Measurements from ENCODE around the gene SLC1A3.

The SLC1A3 gene

GRCh38 chr5:36661456-36662220 lies 55.2 kb downstream of the SLC1A3 start:
- Histone ChIP-seq H3K36me3 (replicated peaks) (no peaks in the 10 kb centered on the region), H3K27me3 (replicated peaks) (no peaks in the 10 kb centered on the region), H3K27ac (no peak overlapping the region), H3K4me3 (ENCODE audit: low read depth, low read length) (no peak overlapping the region)
- in situ Hi-C loops (cut with HindIII; ENCODE audit: low pct_ligation_motif_present, low sequenced_read_pairs): no loop called here
- DNase-seq: no peak
- TF ChIP-seq CTCF (IDR thresholded peaks at IDR 0.05; ENCODE audit: low read depth, low read length, missing control alignments): no peak

GRCh38 chr5:36662291-36662851 lies 56.0 kb downstream of the SLC1A3 start:
- Histone ChIP-seq H3K36me3 (replicated peaks) (no peaks in the 10 kb centered on the region), H3K27me3 (replicated peaks) (no peaks in the 10 kb centered on the region), H3K4me3 (ENCODE audit: low read depth, low read length) (no peak overlapping the region), H3K27ac (no peak overlapping the region)
- DNase-seq: no peak
- in situ Hi-C loops (cut with HindIII; ENCODE audit: low pct_ligation_motif_present, low sequenced_read_pairs): no loop called here
- TF ChIP-seq CTCF (IDR thresholded peaks at IDR 0.05; ENCODE audit: low read depth, low read length, missing control alignments): no peak

- in situ Hi-C loops (cut with HindIII; ENCODE audit: low pct_ligation_motif_present, low sequenced_read_pairs): no loop called here
Measured at GRCh38 chr5:36664766-36665165, 58.4 kb downstream of the SLC1A3 start.

GRCh38 chr5:36665628-36666027 lies 59.2 kb downstream of the SLC1A3 start:
- Histone ChIP-seq H3K36me3 (replicated peaks) (no peaks in the 10 kb centered on the region), H3K4me3 (ENCODE audit: low read depth, low read length) (no peak overlapping the region), H3K27me3 (replicated peaks) (no peaks in the 10 kb centered on the region), H3K27ac (no peak overlapping the region)
- in situ Hi-C loops (cut with HindIII; ENCODE audit: low pct_ligation_motif_present, low sequenced_read_pairs): no loop called here
- TF ChIP-seq CTCF (IDR thresholded peaks at IDR 0.05; ENCODE audit: low read depth, low read length, missing control alignments): no peak
- no peak for DNase-seq

More at GRCh38 chr5:36664766-36665165, 58.4 kb downstream of the SLC1A3 start:
- H3K27ac ChIP-seq: no peak overlapping the region
- TF ChIP-seq CTCF (IDR thresholded peaks at IDR 0.05; ENCODE audit: low read depth, low read length, missing control alignments): no peak
- no peak overlapping the region for H3K4me3 ChIP-seq (ENCODE audit: low read depth, low read length)
- no peaks in the 10 kb centered on the region for H3K36me3 ChIP-seq (replicated peaks)
- no peak for DNase-seq
- H3K27me3 ChIP-seq (replicated peaks): no peaks in the 10 kb centered on the region

GRCh38 chr5:36666274-36666673 lies 59.9 kb downstream of the SLC1A3 start:
- Histone ChIP-seq H3K4me3 (ENCODE audit: low read depth, low read length) (no peak overlapping the region), H3K27ac (no peak overlapping the region), H3K27me3 (replicated peaks) (no peaks in the 10 kb centered on the region), H3K36me3 (replicated peaks) (no peaks in the 10 kb centered on the region)
- in situ Hi-C loops (cut with HindIII; ENCODE audit: low pct_ligation_motif_present, low sequenced_read_pairs): no loop called here
- no peak for TF ChIP-seq CTCF (IDR thresholded peaks at IDR 0.05; ENCODE audit: low read depth, low read length, missing control alignments)
- DNase-seq: no peak

Measured in brain microvascular endothelial cell (primary cell).